GM19397 (cell line): Measurements from ENCODE around the gene NPC1L1.
"Not testable (repeated sequence)": the region's sequence is repeated elsewhere in the genome, so short reads cannot be mapped to it uniquely, and the experiment has no call there.

ENCODE experiments used
- ATAC-seq: cut with Tn5 transposase; IDR thresholded peaks from one replicate; pipeline ENCODE4 v1.9.1; 2021; ENCODE audit warnings: mild to moderate bottlenecking, moderate library complexity; ENCODE audit not compliant: unreplicated experiment

The NPC1L1 gene

GRCh38 chr7:44565097-44565794 lies 24.1 kb upstream of the NPC1L1 start:
- no peak for ATAC-seq

DNA sequence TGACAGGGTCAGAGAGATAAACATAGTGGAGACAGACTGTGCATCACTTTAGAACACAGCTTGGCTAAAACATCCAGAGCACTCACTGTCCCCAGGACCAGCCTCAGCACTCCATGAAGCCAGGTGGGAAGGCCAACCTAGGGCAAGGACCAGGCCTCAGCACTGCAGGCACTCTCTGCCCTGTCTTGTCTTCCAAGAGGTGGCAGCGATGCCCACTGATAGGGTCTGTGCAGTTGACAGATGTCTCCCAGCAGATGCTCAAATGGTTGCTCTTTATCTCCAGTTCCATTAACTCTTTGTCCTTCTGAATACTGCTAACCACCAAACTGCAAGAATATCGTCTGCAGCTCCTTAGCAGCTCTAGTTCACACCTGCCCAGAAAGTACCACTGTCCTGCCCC lies 23.5 kb upstream of the NPC1L1 start:
- ATAC-seq = no peak

GRCh38 chr7:44563171-44563679 lies 22.1 kb upstream of the NPC1L1 start:
- no peak for ATAC-seq

- ATAC-seq = not testable (repeated sequence)
These were observed 21.5 kb upstream of the NPC1L1 start for GRCh38 chr7:44562622-44562962.

DNA sequence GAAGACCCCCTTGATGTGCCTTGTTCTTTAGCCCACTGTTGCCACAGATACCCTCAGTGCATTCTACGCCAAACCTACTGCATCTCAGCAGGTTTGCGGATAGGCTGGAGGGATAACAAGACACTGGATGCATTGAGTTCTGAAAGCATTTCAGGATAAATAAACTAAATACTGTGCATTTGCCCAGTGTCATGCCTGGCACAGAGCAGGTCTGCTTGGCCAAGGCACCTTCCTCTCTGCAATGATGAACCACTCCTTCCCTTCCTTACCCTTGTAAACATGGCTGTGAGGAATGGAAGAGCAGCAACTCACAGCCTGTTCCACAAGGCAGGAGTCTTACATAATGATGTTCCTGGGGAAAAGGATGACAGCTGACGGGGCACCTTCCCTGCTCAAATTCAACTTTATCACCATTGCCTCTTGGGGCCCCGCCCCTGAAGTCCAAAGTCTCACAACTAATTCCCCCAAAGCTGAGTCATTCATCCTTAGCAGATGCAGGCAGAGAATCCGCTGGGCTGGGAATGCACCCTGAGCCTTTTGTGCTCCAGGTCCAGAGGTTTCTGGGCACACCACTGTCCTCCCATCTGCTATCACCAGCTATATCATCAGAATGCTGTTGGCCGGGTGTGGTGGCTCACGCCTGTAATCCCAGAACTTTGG lies 21.0 kb upstream of the NPC1L1 start:
- ATAC-seq = no peak

GRCh38 chr7:44561481-44561880 lies 20.4 kb upstream of the NPC1L1 start:
- no peak for ATAC-seq

DNA sequence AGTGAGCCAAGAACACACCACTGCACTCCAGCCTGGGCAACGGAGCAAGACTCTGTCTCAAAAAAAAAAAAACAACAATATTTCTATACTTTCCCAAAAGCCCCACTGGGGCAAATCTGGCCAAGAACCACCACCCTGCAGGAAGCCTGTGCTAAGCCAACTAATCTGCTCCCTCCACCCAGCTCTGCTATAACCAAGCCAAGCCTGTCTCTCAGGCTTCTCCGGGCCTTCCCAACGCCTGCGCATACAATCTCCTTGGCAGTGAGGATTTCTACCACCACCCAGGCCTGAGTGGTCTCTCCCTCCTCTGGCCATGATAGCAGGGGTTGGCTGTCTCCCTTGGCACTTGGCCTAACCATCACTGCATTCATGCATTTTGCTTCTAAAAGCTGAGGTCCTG lies 18.4 kb upstream of the NPC1L1 start:
- ATAC-seq = no peak

- ATAC-seq = no peak
These were observed 16.4 kb upstream of the NPC1L1 start for GRCh38 chr7:44557485-44557884.

DNA sequence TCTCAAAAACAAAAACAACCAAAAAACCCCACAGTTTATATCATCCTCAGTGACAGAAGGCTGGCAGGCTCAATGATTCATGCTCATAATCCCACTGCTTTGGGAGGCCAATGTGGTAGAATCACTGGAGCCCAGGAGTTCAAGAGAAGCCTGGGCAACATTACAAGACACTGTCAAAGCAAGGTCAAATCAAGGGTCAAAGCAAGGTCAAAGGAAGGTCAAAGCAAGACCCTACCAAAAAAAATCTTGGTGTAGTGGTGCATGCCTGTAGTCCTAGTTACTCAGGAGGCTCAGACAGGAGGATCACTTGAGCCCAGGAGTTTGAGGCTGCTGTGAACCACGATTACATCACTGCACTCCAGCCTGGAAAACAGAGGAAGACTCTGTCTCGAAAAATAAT lies 14.2 kb upstream of the NPC1L1 start:
- no peak for ATAC-seq

DNA sequence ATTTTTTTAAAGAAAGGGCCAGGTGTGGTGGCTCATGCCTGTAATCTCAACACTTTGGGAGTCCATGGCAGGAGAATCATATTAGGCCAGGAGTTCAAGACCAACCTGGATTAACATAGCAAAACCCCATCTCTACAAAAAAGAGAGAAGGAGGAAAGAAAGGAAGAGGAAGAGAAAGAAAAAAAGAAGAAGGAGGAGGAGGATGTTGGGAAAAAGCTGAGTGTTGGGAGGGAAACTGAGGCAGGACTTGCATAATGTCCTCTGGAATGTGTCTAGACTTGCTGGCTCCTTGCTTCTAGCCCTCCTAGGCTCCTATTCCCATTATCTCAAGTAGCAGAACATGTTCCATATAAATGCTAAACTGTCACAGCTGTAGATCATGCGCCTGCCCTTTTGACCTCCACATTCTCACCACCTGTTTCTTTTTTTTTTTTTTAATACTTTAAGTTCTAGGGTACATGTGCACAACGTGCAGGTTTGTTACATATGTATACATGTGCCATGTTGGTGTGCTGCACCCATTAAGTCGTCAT lies 11.4 kb upstream of the NPC1L1 start:
- ATAC-seq = not testable (repeated sequence)

GRCh38 chr7:44549457-44549856 lies 8.3 kb upstream of the NPC1L1 start:
- no peak for ATAC-seq

GRCh38 chr7:44548893-44549292 lies 7.8 kb upstream of the NPC1L1 start:
- no peak for ATAC-seq

DNA sequence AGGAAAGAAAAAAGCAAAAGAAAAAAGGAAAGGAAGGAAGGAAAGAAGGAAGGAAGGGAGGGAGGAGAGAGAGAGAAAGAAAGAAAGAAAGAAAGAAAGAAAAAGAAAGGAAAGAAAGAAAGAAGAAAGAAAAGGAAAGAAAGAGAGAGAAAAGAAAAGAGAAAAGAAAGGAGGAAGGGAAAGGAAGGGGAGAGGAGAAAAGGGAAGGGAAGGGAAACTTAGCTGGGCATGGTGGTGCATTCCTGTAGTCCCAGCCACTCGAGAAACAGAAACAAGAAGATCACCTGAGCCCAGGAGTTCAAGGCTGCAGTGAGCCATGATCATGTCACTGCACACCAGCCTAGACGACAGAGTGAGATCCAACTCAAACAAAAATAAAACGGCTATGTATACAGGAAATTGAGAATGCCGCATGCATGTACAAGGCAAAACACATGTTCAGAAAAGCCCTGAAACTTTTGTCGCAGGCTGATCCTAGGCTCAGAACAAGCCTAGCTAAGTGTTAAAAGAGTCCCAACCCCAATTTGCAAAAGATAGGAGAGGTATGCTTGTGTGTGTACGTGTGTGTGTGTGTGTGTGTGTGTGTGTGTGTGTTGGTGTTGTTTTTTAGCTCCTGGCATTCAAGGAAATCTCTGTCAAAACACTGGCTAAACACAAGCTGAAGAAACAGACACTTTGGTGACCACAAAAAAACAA lies 6.6 kb upstream of the NPC1L1 start:
- no peak for ATAC-seq

- ATAC-seq = no peak
These were observed 913 bp upstream of the NPC1L1 start for GRCh38 chr7:44541876-44542610.

- no peak for ATAC-seq
These were observed 520 bp downstream of the NPC1L1 start for GRCh38 chr7:44540592-44541027.

- ATAC-seq = no peak
These were observed 1.2 kb downstream of the NPC1L1 start for GRCh38 chr7:44539669-44540506.

- no peak for ATAC-seq
These were observed 2.1 kb downstream of the NPC1L1 start for GRCh38 chr7:44538798-44539668.

- no peak for ATAC-seq
These were observed 2.9 kb downstream of the NPC1L1 start for GRCh38 chr7:44538093-44538797.

GRCh38 chr7:44537442-44537841 lies 3.7 kb downstream of the NPC1L1 start:
- no peak for ATAC-seq
